ENCODE measurements around the gene CTBP2.

Gene CTBP2

GRCh38 chr10:125105155-125105554 lies 55.2 kb downstream of the CTBP2 start:
- Histone ChIP-seq H3K27ac (ENCODE audit: low read depth, low read length) (no peak overlapping the region), H3K4me3 (ENCODE audit: low read length) (no peak overlapping the region), H3K4me2 (ENCODE audit: low read length) (no peak overlapping the region), H3K9me3 (ENCODE audit: control insufficient read depth, insufficient read depth, low read length) (no peaks in the 10 kb centered on the region; the same call in 1 of the 2 replicates), H3K36me3 (ENCODE audit: control insufficient read depth, low read length) (peaks cover 13% of the 10 kb centered on the region; the same call in 1 of the 2 replicates), H3K79me2 (ENCODE audit: control insufficient read depth, low read length) (peaks cover 3% of the 10 kb centered on the region; the same call in 1 of the 2 replicates), H4K20me1 (ENCODE audit: control insufficient read depth, insufficient read depth, low read depth, low read length) (peaks cover 4% of the 10 kb centered on the region; the same call in 1 of the 2 replicates), H3F3A (ENCODE audit: control insufficient read depth, insufficient read depth) (no peaks in the 10 kb centered on the region), H3K9me2 (replicated peaks; ENCODE audit: control insufficient read depth, low read length) (no peaks in the 10 kb centered on the region), H3K4me1 (ENCODE audit: control insufficient read depth, low read length) (no peaks in the 10 kb centered on the region), H3K27me3 (ENCODE audit: control insufficient read depth, low read length) (no peaks in the 10 kb centered on the region)
- TF ChIP-seq CTCF (IDR thresholded peaks at IDR 0.05; ENCODE audit: low read depth, low read length, poor library complexity, severe bottlenecking) (no peak), EZH2phosphoT487 (IDR thresholded peaks at IDR 0.05; ENCODE audit: borderline replicate concordance, low read length) (no peak)

- Histone ChIP-seq H3K9me3 (ENCODE audit: control insufficient read depth, insufficient read depth, low read length) (no peaks in the 10 kb centered on the region; the same call in 1 of the 2 replicates), H4K20me1 (ENCODE audit: control insufficient read depth, insufficient read depth, low read depth, low read length) (peaks cover 4% of the 10 kb centered on the region; the same call in 1 of the 2 replicates), H3K4me1 (ENCODE audit: control insufficient read depth, low read length) (no peaks in the 10 kb centered on the region), H3K9me2 (replicated peaks; ENCODE audit: control insufficient read depth, low read length) (no peaks in the 10 kb centered on the region), H3K36me3 (ENCODE audit: control insufficient read depth, low read length) (peaks cover 13% of the 10 kb centered on the region; the same call in 1 of the 2 replicates), H3K4me3 (ENCODE audit: low read length) (no peak overlapping the region), H3K27me3 (ENCODE audit: control insufficient read depth, low read length) (no peaks in the 10 kb centered on the region), H3K79me2 (ENCODE audit: control insufficient read depth, low read length) (peaks cover 3% of the 10 kb centered on the region; the same call in 1 of the 2 replicates), H3F3A (ENCODE audit: control insufficient read depth, insufficient read depth) (no peaks in the 10 kb centered on the region), H3K4me2 (ENCODE audit: low read length) (no peak overlapping the region), H3K27ac (ENCODE audit: low read depth, low read length) (no peak overlapping the region)
- TF ChIP-seq EZH2phosphoT487 (IDR thresholded peaks at IDR 0.05; ENCODE audit: borderline replicate concordance, low read length) = no peak
- no peak for TF ChIP-seq CTCF (IDR thresholded peaks at IDR 0.05; ENCODE audit: low read depth, low read length, poor library complexity, severe bottlenecking)
These were observed 55.8 kb downstream of the CTBP2 start for GRCh38 chr10:125104559-125104958.

- Histone ChIP-seq H3K27me3 (ENCODE audit: control insufficient read depth, low read length) (no peaks in the 10 kb centered on the region), H3K9me2 (replicated peaks; ENCODE audit: control insufficient read depth, low read length) (no peaks in the 10 kb centered on the region), H3K27ac (ENCODE audit: low read depth, low read length) (no peak overlapping the region), H3K4me3 (ENCODE audit: low read length) (no peak overlapping the region), H3K36me3 (ENCODE audit: control insufficient read depth, low read length) (peaks cover 6% of the 10 kb centered on the region; the same call in 1 of the 2 replicates), H3F3A (ENCODE audit: control insufficient read depth, insufficient read depth) (no peaks in the 10 kb centered on the region), H3K4me2 (ENCODE audit: low read length) (no peak overlapping the region), H3K4me1 (ENCODE audit: control insufficient read depth, low read length) (no peaks in the 10 kb centered on the region), H3K9me3 (ENCODE audit: control insufficient read depth, insufficient read depth, low read length) (no peaks in the 10 kb centered on the region; the same call in 1 of the 2 replicates), H3K79me2 (ENCODE audit: control insufficient read depth, low read length) (peaks cover 3% of the 10 kb centered on the region; the same call in 1 of the 2 replicates), H4K20me1 (ENCODE audit: control insufficient read depth, insufficient read depth, low read depth, low read length) (peaks cover 4% of the 10 kb centered on the region; the same call in 1 of the 2 replicates)
- TF ChIP-seq CTCF (IDR thresholded peaks at IDR 0.05; ENCODE audit: low read depth, low read length, poor library complexity, severe bottlenecking) = no peak
- no peak for TF ChIP-seq EZH2phosphoT487 (IDR thresholded peaks at IDR 0.05; ENCODE audit: borderline replicate concordance, low read length)
These were observed 56.4 kb downstream of the CTBP2 start for GRCh38 chr10:125103924-125104323.
